HG03571 (cell line): ENCODE results near the gene CFAP74.
"Not testable (repeated sequence)": the region's sequence is repeated elsewhere in the genome, so short reads cannot be mapped to it uniquely, and the experiment has no call there.

Experiments
- ATAC-seq: cut with Tn5 transposase; IDR thresholded peaks from one replicate; pipeline ENCODE4 v1.9.1; 2021; ENCODE audit not compliant: unreplicated experiment

CFAP74 gene

GRCh38 chr1:1900883-1901640, 102.5 kb downstream of the CFAP74 start:
- no peak for ATAC-seq

- no peak for ATAC-seq
These were observed 103.6 kb downstream of the CFAP74 start for GRCh38 chr1:1899967-1900327.

DNA sequence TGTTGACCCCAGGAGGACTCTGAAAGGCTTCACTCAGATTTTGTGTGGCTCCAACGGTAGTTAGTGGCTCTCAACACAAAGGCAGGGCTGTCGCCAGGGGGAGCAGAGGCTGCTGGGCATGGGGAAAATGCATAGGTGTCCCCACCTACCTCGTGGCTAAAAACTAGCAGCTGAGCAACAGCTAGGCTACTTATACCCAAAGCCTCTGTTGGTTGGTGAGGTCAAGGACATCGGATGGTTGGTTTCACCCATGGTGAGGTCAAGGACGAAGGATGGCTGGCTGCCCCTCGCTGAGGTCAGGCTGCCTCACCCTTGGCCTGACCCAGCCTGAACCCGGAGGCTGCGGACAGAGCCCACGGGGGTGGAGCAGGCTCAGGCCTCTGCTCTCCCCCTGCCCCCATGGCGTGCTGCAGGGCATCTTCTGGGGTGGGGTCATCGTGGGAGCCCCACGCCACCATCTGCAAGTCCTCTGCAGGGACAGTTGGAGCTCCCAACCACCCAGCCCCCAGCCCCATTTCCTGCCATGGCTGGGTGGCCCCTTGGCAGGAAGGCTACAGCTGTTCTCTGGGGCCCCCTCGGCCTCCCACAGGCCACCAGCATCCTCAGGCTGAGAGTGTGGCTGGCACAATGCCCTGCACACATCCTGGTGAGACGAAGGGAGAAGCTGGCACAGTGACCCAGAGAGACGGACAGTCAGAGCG, 104.2 kb downstream of the CFAP74 start:
- ATAC-seq: no peak

DNA sequence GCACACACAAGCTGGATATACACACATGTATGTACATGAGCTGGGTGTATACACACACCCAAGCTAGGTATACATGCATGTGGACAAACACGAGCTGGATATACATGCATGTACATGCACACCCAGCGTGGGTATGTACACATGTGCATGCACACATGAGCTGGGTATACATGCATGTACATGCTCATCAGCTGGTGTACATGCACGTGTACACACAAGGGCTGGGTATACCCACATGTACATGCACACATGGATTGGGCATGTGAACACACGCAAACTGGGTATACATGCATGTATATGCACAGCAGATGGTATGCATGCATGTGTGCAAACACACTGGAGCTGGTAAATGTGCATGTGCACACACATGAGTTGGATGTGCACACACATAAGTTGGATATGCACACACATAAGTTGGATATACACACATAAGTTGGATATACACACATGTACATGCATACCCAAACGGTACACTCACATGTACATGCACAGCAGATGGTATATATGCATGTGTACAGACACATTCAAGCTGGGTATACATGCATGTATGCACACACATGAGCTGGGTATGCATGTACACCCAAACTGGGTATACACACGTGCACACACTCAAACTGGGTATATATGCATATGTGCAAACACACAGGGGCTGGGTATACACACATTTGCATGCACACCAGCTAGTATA, 105.2 kb downstream of the CFAP74 start:
- ATAC-seq: no peak

- no peak for ATAC-seq
These were observed 107.9 kb downstream of the CFAP74 start for GRCh38 chr1:1895456-1896336.

GRCh38 chr1:1895060-1895418, 108.5 kb downstream of the CFAP74 start:
- ATAC-seq: no peak

- ATAC-seq: no peak
These were observed 109.1 kb downstream of the CFAP74 start for GRCh38 chr1:1894354-1895059.

DNA sequence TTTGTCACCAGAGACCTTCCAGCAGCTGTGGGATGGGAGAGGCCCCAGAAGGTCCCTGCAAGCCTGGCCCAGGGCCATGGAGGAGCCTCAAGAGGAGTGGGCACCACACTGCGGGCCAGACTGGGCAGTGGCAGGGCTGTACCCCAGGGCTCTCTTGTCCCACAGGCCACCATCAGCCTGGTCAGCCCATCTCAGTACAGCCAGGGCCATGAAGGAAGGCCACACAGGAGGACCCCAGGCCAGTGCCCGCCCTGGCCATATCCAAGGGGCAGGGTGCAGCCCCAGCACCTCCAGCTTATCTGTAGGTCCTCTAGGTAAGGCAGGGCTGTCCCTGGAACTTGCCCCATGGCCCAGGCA, 109.6 kb downstream of the CFAP74 start:
- ATAC-seq: no peak

DNA sequence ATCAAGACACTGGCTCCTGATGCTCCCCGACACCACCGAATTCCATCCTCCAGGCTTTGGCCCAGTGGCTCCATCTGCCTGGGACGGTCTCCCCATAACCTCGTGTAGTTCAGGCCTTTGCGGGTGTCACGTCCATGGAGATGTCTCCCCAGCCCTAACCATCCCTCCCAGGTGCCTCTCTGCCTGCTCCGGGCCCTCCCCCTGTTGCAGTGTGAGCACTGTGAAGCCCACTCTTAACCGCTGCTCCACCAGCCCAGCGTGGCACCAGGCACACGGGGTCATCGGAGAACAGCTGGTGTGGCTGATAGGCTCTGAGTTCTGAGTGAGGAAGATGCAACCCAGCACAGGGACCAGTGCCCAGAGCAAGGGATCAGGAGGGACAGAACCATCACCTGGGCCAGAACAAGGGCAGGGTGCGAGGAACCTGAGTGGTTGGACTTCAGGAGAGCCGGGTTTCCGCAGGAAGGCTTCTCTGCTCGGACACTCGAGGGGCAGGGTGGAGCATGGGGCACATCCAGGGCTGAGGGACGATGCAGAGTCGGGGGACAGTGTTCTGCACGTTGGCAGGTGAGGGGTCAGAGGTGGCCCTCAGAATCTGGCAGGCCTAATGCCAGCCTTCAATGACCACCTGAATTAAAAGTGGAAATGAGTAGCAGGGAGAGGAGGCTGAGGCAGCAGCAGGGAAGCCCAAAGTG, 110.1 kb downstream of the CFAP74 start:
- ATAC-seq: no peak

DNA sequence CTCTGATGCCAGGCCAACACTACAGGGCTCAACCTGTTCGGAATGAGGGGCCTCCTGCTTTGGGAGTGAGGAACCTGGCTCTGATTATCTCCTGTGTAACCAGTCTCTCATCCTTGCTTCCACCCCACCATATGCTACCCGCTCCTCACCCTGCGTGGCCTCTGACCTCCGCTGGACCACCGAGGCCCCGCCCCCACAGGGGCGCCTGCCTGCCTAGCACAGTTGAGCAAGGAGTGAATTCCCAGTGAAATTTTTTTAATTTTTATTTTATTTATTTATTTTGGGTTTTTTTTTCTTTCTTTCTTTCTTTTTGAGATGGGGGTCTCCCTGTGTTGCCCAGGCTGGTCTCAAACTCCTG, 110.8 kb downstream of the CFAP74 start:
- no peak for ATAC-seq

GRCh38 chr1:1892079-1892762, 111.4 kb downstream of the CFAP74 start:
- ATAC-seq: no peak

- no peak for ATAC-seq
These were observed 112.1 kb downstream of the CFAP74 start for GRCh38 chr1:1891349-1892078.

DNA sequence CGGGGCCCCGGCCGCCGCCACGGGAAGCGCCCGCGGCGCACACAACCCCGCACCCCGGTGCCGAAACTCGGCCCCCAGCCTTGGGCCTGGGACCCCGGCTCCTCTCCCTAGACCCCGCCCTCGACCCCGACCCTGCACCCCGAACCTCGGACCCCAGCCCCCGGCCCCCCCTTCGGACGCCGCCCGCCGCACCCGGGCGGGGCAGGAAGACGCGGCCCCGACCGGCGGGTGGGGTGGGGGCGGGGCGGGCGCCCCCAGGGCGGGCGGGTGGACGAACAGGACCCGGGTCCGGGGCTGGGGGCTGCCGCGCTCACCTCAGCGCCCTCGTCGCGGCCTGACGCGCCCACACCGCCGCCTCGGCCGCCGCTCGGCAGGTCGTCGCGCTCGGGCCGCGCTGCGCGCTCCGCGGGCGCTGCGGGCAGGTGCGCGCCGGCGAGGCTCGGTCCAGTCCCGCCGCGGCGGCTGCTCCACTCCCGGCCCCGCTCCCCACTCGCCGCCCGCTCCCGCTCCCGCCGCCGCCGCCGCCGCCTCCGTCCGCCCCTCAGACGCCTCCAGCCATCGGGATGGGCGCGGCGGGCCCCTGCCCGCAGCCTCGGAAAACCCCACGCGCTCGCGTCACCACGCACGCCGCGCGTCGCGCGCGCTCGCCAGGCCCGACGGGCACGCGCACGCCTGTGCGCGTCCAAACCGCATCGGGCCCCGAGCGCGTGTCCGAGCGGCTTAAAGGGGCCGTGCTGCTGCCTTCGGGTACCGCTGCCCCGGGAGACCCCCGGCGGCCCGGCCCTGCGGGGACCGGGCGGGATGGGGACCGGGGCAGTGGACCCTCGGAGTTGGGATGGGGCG, 112.9 kb downstream of the CFAP74 start, which contains the start of gene GNB1:
Gene GNB1, minus strand, starts transcription at position 582 of the 843 bp plus-strand sequence. CDS start 65,634 bp downstream, outside the sequence.
- peak; percentile 60 for ATAC-seq

DNA sequence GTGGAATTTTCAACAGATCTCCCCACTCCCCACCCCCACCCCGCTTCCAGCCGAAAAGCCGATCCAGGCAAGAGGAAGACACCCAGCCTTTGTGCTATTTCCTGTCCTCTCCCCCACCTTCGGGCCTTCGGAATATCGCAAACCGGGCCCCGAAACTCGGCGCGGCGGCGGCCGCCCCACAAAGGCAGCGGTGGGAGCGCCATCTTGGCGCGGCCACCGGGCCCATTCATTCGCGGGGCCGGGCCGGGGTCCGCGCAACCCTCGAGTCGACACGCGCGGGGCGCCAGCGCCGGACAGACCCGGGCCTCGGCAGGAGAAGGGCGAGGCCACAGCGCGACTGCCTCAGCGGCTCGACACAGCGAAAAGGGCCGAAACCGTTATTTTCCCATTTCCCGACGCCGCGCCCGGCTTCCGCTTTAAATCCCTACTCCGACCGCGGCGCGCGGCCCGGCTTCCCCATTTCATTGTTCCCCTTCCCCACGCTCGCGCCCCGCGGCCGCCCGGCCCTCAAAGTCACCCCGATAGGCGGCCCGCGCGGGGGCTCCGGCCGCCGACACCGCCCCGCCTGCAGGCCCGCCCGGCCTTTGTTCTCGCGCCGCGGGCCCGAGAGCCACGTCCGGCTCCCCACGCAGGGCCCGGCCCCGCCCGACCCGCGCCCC, 113.6 kb downstream of the CFAP74 start:
- ATAC-seq: peak; percentile 22

GRCh38 chr1:1889090-1889750, 114.4 kb downstream of the CFAP74 start:
- no peak for ATAC-seq

- ATAC-seq: not testable (repeated sequence)
These were observed 119.7 kb downstream of the CFAP74 start for GRCh38 chr1:1883890-1884289.
